ENCODE results near the gene PAAF1. TPM values are rescaled to one million over a fixed set of nuclear protein-coding genes. Genes with fewer than 3 reads are reported as not detected.

The PAAF1 gene
- total RNA-seq, 1 experiment from 2014 or later = 21.6 TPM

DNA sequence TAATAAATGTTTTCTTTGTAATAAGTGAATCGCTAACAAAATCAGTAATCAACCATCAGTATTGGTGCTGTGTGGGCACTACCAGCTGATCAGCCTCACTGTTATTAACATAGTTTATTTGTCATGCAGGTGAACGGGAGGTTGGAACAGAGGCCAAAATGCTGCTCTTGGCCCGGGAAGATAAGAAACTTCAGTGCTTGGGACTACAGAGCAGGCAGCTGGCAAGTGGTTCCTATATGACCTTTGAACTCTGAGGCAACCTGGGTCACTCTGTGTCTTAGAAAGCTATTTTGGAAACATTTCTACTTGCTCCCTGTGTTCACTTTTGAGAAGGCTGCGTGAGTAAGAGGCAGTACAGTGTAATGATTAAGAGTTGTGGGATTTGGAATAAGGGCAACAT lies 37.5 kb downstream of the PAAF1 start:
- Mint-ChIP-seq H3K36me3 (ENCODE audit: insufficient read depth, unreplicated experiment) (peaks cover 86% of the 10 kb centered on the region), H3K9me3 (ENCODE audit: unreplicated experiment) (no peaks in the 10 kb centered on the region), H3K4me3 (ENCODE audit: unreplicated experiment) (no peak overlapping the region), H3K4me1 (ENCODE audit: insufficient read depth, unreplicated experiment) (no peaks in the 10 kb centered on the region), H3K27ac (ENCODE audit: low read depth, unreplicated experiment) (no peak overlapping the region), H3K27me3 (ENCODE audit: insufficient read depth, unreplicated experiment) (no peaks in the 10 kb centered on the region)
- intact Hi-C loops (cut with micrococcal nuclease) = no loop called here
- no TSS peak for BruUV-seq (replicated peaks)
- TF ChIP-seq, protein P1, sequence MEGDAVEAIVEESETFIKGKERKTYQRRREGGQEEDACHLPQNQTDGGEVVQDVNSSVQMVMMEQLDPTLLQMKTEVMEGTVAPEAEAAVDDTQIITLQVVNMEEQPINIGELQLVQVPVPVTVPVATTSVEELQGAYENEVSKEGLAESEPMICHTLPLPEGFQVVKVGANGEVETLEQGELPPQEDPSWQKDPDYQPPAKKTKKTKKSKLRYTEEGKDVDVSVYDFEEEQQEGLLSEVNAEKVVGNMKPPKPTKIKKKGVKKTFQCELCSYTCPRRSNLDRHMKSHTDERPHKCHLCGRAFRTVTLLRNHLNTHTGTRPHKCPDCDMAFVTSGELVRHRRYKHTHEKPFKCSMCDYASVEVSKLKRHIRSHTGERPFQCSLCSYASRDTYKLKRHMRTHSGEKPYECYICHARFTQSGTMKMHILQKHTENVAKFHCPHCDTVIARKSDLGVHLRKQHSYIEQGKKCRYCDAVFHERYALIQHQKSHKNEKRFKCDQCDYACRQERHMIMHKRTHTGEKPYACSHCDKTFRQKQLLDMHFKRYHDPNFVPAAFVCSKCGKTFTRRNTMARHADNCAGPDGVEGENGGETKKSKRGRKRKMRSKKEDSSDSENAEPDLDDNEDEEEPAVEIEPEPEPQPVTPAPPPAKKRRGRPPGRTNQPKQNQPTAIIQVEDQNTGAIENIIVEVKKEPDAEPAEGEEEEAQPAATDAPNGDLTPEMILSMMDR (IDR thresholded peaks at IDR 0.05; ENCODE audit: unreplicated experiment) = no peak
- DNase-seq (ENCODE audit: unreplicated experiment) = no peak
- POLR2A ChIA-PET = interaction anchor here (0.7 to 0.8 kb wide), 2 partner anchors 9 to 390 kb away, joined by 4 read pairs; no protein-coding TSS in a partner anchor
- CTCF ChIA-PET = interaction anchor here (0.5 kb wide), 1 partner anchor 1658 kb away, joined by 3 read pairs; no protein-coding TSS in a partner anchor

DNA sequence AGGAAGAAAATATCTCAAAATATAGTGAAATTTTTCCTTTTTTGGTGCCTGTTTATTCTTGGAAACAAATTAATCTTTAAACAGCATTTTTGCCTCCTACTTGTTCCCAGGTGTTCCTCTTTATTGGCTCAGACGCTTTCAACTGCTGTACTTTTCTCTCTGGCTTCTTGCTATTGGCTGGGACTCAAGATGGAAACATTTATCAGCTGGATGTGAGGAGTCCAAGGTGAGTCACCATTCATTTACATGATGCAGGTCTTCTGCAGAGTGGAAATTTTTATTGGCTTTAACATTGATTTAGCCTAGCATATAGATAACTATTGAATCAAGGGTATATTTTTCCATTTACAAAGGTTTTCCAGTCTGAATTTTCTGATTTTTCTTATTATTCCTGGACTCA lies 39.6 kb downstream of the PAAF1 start:
- POLR2A ChIA-PET = no interaction called here
- Mint-ChIP-seq H3K27me3 (ENCODE audit: insufficient read depth, unreplicated experiment) (no peaks in the 10 kb centered on the region), H3K36me3 (ENCODE audit: insufficient read depth, unreplicated experiment) (peaks cover 84% of the 10 kb centered on the region), H3K9me3 (ENCODE audit: unreplicated experiment) (no peaks in the 10 kb centered on the region), H3K27ac (ENCODE audit: low read depth, unreplicated experiment) (no peak overlapping the region), H3K4me1 (ENCODE audit: insufficient read depth, unreplicated experiment) (no peaks in the 10 kb centered on the region), H3K4me3 (ENCODE audit: unreplicated experiment) (no peak overlapping the region)
- no TSS peak for BruUV-seq (replicated peaks)
- CTCF ChIA-PET = interaction anchor here (0.6 to 0.7 kb wide), 3 partner anchors 61 to 1482 kb away, joined by 3 to 4 read pairs (median 3); partner anchors contain the start of gene CLPB
- TF ChIP-seq, protein P1 (IDR thresholded peaks at IDR 0.05; ENCODE audit: unreplicated experiment) = no peak
- intact Hi-C loops (cut with micrococcal nuclease) = no loop called here
- peak; percentile 21 for DNase-seq (ENCODE audit: unreplicated experiment)

DNA sequence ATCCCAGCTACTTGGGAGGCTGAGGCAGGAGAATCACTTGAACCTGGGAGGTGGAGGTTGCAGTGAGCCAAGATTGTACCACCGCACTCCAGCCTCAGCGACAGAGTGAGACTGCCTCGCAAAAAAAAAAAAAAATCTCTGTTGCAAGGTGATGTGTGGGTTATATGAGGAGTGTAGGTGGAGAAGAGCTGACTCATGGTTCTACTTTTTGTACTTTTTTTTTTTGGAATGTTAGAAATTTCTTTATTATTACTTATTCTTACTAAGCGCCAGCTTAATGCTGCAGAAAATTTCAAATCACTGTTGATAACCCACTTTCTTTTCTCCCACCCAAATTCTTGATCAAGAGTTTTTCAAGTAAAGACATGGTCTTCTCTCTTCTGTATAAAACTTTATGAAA lies 44.4 kb downstream of the PAAF1 start:
- Mint-ChIP-seq H3K27ac (ENCODE audit: low read depth, unreplicated experiment) (no peak overlapping the region), H3K9me3 (ENCODE audit: unreplicated experiment) (no peaks in the 10 kb centered on the region), H3K4me3 (ENCODE audit: unreplicated experiment) (no peak overlapping the region), H3K4me1 (ENCODE audit: insufficient read depth, unreplicated experiment) (no peaks in the 10 kb centered on the region), H3K36me3 (ENCODE audit: insufficient read depth, unreplicated experiment) (peaks cover 79% of the 10 kb centered on the region), H3K27me3 (ENCODE audit: insufficient read depth, unreplicated experiment) (no peaks in the 10 kb centered on the region)
- TF ChIP-seq, protein P1 (IDR thresholded peaks at IDR 0.05; ENCODE audit: unreplicated experiment) = no peak
- no TSS peak for BruUV-seq (replicated peaks)
- intact Hi-C loops (cut with micrococcal nuclease) = no loop called here
- no peak for DNase-seq (ENCODE audit: unreplicated experiment)
- CTCF ChIA-PET = interaction anchor here (0.9 kb wide), 2 partner anchors 32 to 614 kb away, joined by 3 to 4 read pairs; no protein-coding TSS in a partner anchor
- POLR2A ChIA-PET = interaction anchor here (0.7 kb wide), 1 partner anchor 29 kb away, joined by 3 read pairs; no protein-coding TSS in a partner anchor

DNA sequence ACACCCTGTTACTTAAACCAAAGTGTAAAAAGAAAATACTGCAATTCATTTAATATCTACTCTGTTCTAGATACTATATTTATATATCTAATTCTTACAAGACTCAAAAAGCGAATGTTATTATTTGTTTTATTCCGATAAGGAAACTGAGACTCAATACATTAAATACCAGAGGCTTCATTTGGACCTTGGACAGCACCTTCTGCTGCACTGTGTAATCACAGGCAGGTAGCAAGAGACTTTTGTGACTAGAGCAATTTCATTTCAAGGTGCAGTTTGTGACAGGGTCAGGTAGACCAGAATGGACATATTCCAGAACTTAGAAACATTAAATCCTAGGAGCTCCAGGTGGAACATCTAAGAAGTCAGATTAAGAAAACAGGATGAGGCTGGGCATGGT lies 52.6 kb downstream of the PAAF1 start:
- DNase-seq (ENCODE audit: unreplicated experiment) = no peak
- BruUV-seq (replicated peaks) = no TSS peak
- Mint-ChIP-seq H3K27ac (ENCODE audit: low read depth, unreplicated experiment) (no peak overlapping the region), H3K27me3 (ENCODE audit: insufficient read depth, unreplicated experiment) (no peaks in the 10 kb centered on the region), H3K4me1 (ENCODE audit: insufficient read depth, unreplicated experiment) (no peaks in the 10 kb centered on the region), H3K4me3 (ENCODE audit: unreplicated experiment) (no peak overlapping the region), H3K9me3 (ENCODE audit: unreplicated experiment) (no peaks in the 10 kb centered on the region), H3K36me3 (ENCODE audit: insufficient read depth, unreplicated experiment) (peaks cover 70% of the 10 kb centered on the region)
- intact Hi-C loops (cut with micrococcal nuclease) = no loop called here
- ChIA-PET POLR2A (no interaction called here), CTCF (no interaction called here)
- TF ChIP-seq, protein P1 (IDR thresholded peaks at IDR 0.05; ENCODE audit: unreplicated experiment) = no peak
